Chondrocyte (in vitro differentiated cells): ENCODE data around the gene CCIN. TPM values are rescaled to one million over a fixed set of nuclear protein-coding genes. Genes with fewer than 3 reads are reported as not detected.

Experiments used
- DNase-seq: peaks from one replicate; pipeline ENCODE4 v3.0.0; 2021; ENCODE audit warnings: mixed read lengths, low spot score
- H3K27ac Mint-ChIP-seq: one replicate; pipeline ENCODE4 v1.8.0; 2021; ENCODE audit warnings: mild to moderate bottlenecking, moderate library complexity, mixed read lengths; ENCODE audit not compliant: unreplicated experiment
- H3K27me3 Mint-ChIP-seq: 2 replicates; pipeline ENCODE4 v1.8.0; 2021; ENCODE audit warnings: low read depth, mixed read lengths
- H3K36me3 Mint-ChIP-seq: 2 replicates; pipeline ENCODE4 v1.8.0; 2021; ENCODE audit warnings: low read depth, mixed read lengths
- H3K4me1 Mint-ChIP-seq: 2 replicates; pipeline ENCODE4 v1.8.0; 2021; ENCODE audit warnings: low read depth, mild to moderate bottlenecking, mixed read lengths
- H3K4me3 Mint-ChIP-seq: one replicate; pipeline ENCODE4 v1.8.0; 2021; ENCODE audit warnings: mild to moderate bottlenecking, moderate library complexity, mixed read lengths; ENCODE audit not compliant: unreplicated experiment
- H3K9me3 Mint-ChIP-seq: 2 replicates; pipeline ENCODE4 v1.8.0; 2021; ENCODE audit warnings: low read depth, mixed read lengths
- total RNA-seq: library from RNA; stranded (reverse); gene quantifications from 3 replicates; pipeline ENCODE4 v1.2.1, GENCODE V29; 2021
- TF ChIP-seq, protein P1 (sequence below): fragments of 200-600 bp; sonication (generic); IDR thresholded peaks from 2 replicates; pipeline ENCODE4 v1.5.0; 2021; ENCODE audit warnings: antibody characterized with exemption, mild to moderate bottlenecking, moderate library complexity

The CCIN gene
- total RNA-seq, 1 donor from 2014 or later = 2.4 TPM

DNA sequence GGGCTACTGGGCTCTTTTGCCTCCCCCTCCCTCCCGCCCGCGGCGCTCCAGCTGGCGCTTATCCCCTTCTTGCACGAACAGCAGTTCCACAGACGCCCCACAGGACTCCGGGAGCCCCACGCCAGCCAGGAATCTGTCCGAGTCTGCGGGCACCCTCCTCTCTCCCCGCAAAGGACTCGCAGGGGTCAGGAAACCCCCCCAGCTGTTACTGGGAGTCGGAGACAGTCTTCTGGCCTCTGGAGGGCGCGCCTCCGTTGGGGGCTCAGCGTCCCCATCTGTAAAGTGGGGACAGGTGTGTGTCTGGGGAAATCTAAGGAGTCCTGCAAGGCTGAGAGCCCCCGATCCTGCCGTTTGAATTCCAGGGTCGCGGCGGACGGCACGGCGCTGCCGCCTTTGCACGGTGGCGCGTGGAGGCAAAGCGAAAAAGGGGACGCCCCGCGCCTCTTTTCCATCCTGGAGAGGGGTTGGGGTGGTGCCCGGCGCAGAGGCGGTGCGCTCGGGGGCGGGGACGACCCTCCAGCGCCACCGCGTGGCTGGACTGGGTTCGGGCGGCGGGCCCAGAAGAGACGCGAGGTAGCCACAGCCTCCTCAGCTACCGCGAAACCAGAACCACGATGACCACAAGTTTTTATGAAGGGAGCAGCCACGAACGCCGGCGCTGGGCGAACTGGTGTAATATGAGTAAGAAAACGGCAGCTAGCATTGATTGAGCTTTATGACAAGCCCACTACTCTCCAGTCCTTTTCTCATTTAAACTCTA lies 2.8 kb upstream of the CCIN start:
- Mint-ChIP-seq H3K27me3 (no peaks in the 10 kb centered on the region), H3K27ac (peak overlapping the region; percentile 99), H3K36me3 (peaks cover 7% of the 10 kb centered on the region), H3K4me1 (peaks cover 58% of the 10 kb centered on the region), H3K9me3 (no peaks in the 10 kb centered on the region), H3K4me3 (peak overlapping the region; percentile 69)
- DNase-seq = peak; percentile 90
- TF ChIP-seq, protein P1, sequence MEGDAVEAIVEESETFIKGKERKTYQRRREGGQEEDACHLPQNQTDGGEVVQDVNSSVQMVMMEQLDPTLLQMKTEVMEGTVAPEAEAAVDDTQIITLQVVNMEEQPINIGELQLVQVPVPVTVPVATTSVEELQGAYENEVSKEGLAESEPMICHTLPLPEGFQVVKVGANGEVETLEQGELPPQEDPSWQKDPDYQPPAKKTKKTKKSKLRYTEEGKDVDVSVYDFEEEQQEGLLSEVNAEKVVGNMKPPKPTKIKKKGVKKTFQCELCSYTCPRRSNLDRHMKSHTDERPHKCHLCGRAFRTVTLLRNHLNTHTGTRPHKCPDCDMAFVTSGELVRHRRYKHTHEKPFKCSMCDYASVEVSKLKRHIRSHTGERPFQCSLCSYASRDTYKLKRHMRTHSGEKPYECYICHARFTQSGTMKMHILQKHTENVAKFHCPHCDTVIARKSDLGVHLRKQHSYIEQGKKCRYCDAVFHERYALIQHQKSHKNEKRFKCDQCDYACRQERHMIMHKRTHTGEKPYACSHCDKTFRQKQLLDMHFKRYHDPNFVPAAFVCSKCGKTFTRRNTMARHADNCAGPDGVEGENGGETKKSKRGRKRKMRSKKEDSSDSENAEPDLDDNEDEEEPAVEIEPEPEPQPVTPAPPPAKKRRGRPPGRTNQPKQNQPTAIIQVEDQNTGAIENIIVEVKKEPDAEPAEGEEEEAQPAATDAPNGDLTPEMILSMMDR = peak; percentile 93

GRCh38 chr9:36169708-36170107 lies 520 bp downstream of the CCIN start:
- no peak overlapping the region for H3K27ac Mint-ChIP-seq
- H3K36me3 Mint-ChIP-seq = peaks cover 6% of the 10 kb centered on the region
- H3K4me3 Mint-ChIP-seq = no peak overlapping the region

DNA sequence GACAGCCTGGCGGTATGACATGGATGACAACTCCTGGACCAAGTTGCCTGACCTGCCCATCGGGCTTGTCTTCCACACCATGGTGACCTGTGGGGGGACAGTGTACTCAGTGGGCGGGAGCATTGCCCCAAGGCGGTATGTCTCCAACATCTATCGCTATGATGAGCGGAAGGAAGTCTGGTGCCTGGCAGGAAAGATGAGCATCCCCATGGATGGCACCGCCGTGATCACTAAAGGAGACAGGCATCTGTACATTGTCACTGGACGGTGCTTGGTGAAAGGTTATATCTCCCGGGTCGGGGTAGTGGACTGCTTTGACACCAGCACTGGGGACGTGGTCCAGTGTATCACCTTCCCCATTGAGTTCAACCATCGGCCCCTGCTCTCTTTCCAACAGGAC lies 1.3 kb downstream of the CCIN start:
- TF ChIP-seq, protein P1 = no peak
- no peaks in the 10 kb centered on the region for H3K27me3 Mint-ChIP-seq

More at GRCh38 chr9:36169708-36170107, 520 bp downstream of the CCIN start:
- peaks cover 25% of the 10 kb centered on the region for H3K4me1 Mint-ChIP-seq
- DNase-seq = no peak
- no peaks in the 10 kb centered on the region for H3K9me3 Mint-ChIP-seq
- TF ChIP-seq, protein P1 = no peak
- H3K27me3 Mint-ChIP-seq = no peaks in the 10 kb centered on the region

DNA sequence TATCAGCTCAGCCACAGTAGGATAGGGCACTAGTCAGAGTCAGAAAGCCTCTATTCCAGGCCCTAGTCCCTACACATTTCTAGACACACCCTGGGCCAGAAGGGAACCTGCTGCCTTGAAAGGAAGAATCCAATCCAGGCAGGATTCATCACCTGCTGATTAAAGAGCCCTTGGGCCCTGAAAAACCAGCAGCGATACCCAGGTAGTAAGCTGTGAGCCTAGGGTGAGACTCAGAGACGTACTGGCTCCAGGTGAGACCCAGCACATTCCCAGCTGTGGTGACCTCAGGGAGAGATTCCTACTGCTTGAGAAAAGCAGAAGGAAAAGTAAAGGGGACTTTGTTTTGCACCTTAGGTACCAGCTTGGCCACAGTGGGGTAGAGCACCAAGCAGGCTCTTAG lies 4.7 kb downstream of the CCIN start:
- Mint-ChIP-seq H3K9me3 (no peaks in the 10 kb centered on the region), H3K4me3 (no peak overlapping the region), H3K4me1 (peaks cover 8% of the 10 kb centered on the region), H3K36me3 (peaks cover 6% of the 10 kb centered on the region), H3K27ac (no peak overlapping the region), H3K27me3 (no peaks in the 10 kb centered on the region)
- TF ChIP-seq, protein P1 = no peak
- DNase-seq = no peak

More for the DNA sequence above, 1.3 kb downstream of the CCIN start:
- Mint-ChIP-seq H3K9me3 (no peaks in the 10 kb centered on the region), H3K27ac (no peak overlapping the region), H3K4me3 (no peak overlapping the region), H3K36me3 (peaks cover 6% of the 10 kb centered on the region), H3K4me1 (peaks cover 17% of the 10 kb centered on the region)
- DNase-seq = no peak

- H3K36me3 Mint-ChIP-seq = peaks cover 5% of the 10 kb centered on the region
- H3K27me3 Mint-ChIP-seq = no peaks in the 10 kb centered on the region
- TF ChIP-seq, protein P1 = no peak
- no peaks in the 10 kb centered on the region for H3K9me3 Mint-ChIP-seq
- no peak overlapping the region for H3K4me3 Mint-ChIP-seq
- H3K4me1 Mint-ChIP-seq = peaks cover 8% of the 10 kb centered on the region
- no peak overlapping the region for H3K27ac Mint-ChIP-seq
- no peak for DNase-seq
Measured at GRCh38 chr9:36174271-36174670, 5.1 kb downstream of the CCIN start.
